GM12872 (cell line): ENCODE data around the gene TNNI3K.

ENCODE experiments used
- TF ChIP-seq, protein P1 (sequence below): IDR thresholded peaks from 3 replicates; pipeline ENCODE4 v1.5.1; 2011; ENCODE audit warnings: low read depth, mild to moderate bottlenecking, low read length, moderate library complexity; ENCODE audit not compliant: insufficient read depth

The TNNI3K gene

DNA sequence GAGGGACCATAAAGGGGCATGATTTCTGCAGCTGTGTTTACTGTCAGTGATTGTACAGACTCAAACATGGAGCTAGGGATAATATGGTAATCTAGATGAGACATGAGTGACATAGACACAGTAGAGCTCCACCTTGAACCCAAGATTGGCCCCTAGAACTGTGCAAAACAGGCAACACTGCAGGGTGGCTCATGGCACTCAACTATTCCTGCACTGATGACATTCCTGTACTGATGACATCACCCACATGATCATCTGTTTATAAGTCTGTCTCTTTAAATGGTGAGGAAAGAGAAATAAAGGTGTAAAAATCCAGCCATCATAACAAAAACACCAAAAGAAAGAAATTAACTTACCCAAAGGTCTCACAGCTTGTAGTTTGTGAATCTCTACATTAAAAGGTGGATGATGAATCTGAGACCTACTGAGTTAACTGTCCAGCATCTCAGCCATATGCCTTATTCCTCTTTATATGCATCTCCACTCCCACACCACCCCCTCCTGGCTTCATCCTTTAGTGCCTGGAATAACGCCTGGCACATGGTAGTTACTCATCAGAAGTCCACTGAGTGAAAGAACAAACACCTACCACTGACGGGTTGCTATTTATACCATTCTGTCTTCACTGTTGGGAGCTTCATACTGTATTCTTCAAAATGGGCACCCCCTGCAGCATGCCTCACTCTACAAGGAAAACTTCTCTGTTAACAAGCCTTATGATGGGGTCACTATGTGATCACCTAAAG, 277.2 kb downstream of the TNNI3K start, which contains the start of gene LRRC53:
LRRC53 (minus strand) TSS at position 442 of the 746 bp plus-strand sequence. CDS start 29,262 bp downstream, outside the sequence.
- TF ChIP-seq, protein P1, sequence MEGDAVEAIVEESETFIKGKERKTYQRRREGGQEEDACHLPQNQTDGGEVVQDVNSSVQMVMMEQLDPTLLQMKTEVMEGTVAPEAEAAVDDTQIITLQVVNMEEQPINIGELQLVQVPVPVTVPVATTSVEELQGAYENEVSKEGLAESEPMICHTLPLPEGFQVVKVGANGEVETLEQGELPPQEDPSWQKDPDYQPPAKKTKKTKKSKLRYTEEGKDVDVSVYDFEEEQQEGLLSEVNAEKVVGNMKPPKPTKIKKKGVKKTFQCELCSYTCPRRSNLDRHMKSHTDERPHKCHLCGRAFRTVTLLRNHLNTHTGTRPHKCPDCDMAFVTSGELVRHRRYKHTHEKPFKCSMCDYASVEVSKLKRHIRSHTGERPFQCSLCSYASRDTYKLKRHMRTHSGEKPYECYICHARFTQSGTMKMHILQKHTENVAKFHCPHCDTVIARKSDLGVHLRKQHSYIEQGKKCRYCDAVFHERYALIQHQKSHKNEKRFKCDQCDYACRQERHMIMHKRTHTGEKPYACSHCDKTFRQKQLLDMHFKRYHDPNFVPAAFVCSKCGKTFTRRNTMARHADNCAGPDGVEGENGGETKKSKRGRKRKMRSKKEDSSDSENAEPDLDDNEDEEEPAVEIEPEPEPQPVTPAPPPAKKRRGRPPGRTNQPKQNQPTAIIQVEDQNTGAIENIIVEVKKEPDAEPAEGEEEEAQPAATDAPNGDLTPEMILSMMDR, result no peak

DNA sequence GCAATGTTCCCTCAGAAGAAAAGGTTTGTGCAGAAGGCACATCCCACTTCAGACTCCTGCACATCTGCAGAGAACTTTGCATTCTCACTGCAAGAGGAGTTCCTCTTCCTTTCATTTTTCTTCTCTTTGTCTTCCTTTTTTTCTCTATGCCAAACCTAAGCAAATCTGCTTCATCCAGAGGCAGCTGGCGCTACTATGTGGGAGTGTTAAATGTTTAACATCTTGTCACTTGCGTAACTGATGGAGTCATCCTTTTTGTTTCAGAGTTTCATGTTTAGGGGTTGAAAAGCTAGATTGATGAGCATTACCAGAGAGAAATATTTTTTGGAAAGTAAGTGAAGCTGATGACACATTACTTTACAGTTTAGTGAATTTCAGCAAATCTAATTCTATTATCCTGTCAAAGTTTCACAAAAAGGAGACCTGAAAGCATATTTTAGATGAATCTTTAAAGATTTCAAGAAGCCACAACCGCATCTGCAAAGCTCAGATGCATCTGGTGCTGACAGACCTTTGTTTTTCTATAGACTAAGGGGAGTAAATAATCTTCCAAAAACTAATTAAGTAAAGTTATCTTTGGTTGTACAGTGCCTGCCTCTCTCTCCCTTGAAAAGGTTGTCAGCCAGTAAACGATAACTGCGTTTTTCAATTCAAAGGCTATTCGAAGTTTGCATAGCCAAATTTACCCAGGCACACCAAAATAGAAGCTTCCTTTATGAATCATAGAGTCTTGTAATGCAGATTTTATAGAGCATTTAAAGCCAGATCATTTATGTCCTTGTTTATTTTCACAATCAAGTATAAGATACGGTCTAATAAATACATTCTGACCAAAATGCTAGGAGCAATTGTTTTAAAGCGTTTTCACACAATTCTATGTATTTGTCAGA, 278.5 kb downstream of the TNNI3K start:
- TF ChIP-seq, protein P1, result no peak

DNA sequence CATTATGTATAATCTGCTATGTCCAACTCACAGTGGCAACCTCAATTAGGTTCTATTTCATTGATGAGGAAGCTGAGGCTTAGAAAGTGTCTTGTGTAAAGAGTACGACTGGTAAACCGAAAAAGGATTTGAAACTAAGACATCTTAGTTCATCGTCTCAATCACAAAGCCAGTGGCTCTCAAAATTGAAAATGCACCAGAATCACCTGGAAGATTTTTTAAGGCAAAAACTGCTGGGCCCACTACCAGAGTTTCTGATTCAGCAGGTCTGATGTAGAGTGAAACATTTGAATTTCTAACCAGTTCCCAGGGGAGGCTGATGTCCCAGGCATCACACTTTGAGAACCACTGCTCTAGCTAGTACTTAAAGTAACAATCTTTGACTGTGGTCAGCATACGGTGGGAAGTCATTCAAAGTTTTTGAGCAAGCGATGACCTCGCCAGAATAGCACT, 282.4 kb downstream of the TNNI3K start:
- TF ChIP-seq, protein P1, result no peak

DNA sequence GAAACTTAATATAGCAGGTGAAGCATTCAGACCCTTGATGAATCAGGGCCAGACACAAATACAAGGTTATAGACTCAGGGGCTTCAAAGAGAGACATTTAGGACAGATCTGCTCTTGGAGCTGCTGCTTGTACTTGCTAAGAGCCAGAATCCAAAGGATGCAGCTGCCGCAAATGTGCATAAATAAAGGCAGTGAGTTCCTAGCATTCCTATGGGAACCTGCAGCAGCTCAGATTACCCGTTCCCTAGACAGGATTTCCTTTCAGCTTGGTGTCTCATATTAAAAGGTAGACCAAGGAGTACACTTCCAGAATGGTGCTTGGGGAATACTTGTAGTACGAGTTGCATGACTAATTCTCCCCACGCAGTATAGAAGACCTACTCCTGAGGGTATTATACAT, 287.0 kb downstream of the TNNI3K start:
- TF ChIP-seq, protein P1, result no peak

DNA sequence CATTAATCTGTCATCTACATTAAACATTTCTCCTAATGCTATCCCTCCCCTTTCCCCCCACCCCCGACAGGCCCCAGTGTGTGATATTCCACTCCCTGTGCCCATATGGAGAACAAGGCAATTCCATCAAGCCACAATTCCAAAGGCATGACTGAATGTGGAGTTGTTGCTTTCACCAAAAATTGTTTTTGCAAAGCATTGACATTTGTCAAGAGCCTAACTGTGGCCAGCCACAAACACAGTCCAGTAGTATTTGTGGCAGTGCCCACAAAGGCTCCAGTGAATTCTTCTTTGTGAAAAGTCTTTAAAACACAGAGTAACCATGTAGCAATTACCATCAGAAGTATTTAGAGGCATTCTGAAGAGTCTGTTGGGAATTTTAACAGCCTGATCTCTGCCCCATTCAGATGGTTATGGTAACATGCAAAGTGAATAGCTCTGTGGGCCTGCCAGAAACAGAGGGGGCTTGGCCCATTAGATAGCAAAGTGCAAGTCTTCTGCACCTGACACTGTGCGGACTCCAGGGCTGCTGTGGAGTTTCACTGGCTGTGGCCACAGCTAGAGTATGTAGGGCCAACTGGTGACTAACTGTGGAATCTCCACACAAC, 288.8 kb downstream of the TNNI3K start:
- TF ChIP-seq, protein P1, result no peak

DNA sequence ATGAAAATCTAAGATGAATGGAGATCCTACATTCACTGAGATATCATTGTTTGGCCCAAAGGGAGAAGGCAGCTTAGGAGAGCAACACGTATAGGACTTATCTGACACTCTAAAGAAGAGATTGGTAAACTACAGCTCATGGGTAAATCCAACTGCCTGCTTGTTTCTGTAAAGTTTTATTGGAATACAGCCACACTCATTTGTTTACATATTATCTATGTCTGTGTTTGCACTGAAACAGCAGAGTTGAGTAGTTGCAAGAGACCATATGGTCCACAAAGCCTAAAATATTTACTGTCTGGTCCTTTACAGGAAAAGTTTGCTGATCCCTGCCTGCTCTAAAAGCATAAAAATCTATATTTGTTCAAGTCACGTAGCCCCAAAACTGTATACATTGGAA, 291.5 kb downstream of the TNNI3K start:
- TF ChIP-seq, protein P1, result no peak

DNA sequence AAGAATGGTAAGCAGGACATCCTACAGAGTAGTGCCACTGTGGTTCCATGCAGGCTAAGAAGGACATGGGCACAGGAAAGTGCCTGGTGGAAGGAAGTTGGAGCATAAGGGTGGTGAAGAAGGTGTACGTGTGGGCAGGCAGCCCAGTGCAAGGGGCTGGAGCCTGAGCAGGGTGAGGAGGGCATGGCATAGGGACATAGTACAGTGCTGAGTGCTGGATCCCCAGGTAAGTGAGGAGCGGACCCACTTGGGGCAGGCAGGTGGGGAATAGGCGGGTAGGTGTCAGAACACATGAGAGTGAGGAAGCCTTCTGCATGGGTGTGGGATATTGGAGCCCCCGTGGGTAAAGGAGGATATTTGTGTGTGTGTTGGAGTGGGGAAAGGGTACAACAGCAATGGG, 292.9 kb downstream of the TNNI3K start:
- TF ChIP-seq, protein P1, result no peak
